GM12878 (cell line): ENCODE data around the gene NMBR.
"Not testable (repeated sequence)": the region's sequence is repeated elsewhere in the genome, so short reads cannot be mapped to it uniquely, and the experiment has no call there.

Experiments used
- BCLAF1 ChIP-seq: fragments of 450-650 bp; IDR thresholded peaks from 2 replicates; pipeline ENCODE4 v1.6.1; 2017; ENCODE audit warnings: antibody characterized with exemption, mild to moderate bottlenecking, moderate library complexity
- CBX5 ChIP-seq: sonication (generic); IDR thresholded peaks from 2 replicates; pipeline ENCODE4 v1.6.1; 2016; ENCODE audit warnings: low read depth, moderate library complexity, mild to moderate bottlenecking, inconsistent platforms
- CTCF ChIP-seq, 3 experiments: IDR thresholded peaks in 2 of 3; conservative IDR thresholded peaks in 1 of 3; 2 replicates each; pipeline ENCODE4 v1.5.1; 2011; ENCODE audit warnings: low read depth in 3 of 3, low read length in 3 of 3, mild to moderate bottlenecking in 3 of 3, control low read depth in 2 of 3, moderate library complexity in 2 of 3, inconsistent platforms in 1 of 3, mixed read lengths in 1 of 3; ENCODE audit not compliant: control insufficient read depth in 2 of 3, insufficient read depth in 1 of 3; ENCODE audit errors: extremely low read depth in 1 of 3
- ELK1 ChIP-seq: IDR thresholded peaks from 2 replicates; pipeline ENCODE4 v1.6.1; 2012; ENCODE audit warnings: low read depth, low read length, improper control_type of control experiment
- ESRRA ChIP-seq: IDR thresholded peaks from 2 replicates; pipeline ENCODE4 v1.6.1; 2012; ENCODE audit warnings: mild to moderate bottlenecking, low read length, improper control_type of control experiment
- ETV6 ChIP-seq, 2 experiments: fragments of 450-650 bp in 1 of 2; IDR thresholded peaks in 1 of 2; conservative IDR thresholded peaks in 1 of 2; 2 replicates each; pipeline ENCODE4 v1.6.1; 2014; ENCODE audit warnings: antibody characterized with exemption in 1 of 2, borderline replicate concordance in 1 of 2, low read depth in 1 of 2, mild to moderate bottlenecking in 1 of 2, moderate library complexity in 1 of 2
- JUNB ChIP-seq: IDR thresholded peaks from 2 replicates; pipeline ENCODE4 v1.6.1; 2016; ENCODE audit warnings: antibody characterized with exemption, mild to moderate bottlenecking
- POLR2A ChIP-seq: IDR thresholded peaks from 2 replicates; pipeline ENCODE4 v1.6.1; 2011; ENCODE audit warnings: low read depth, mild to moderate bottlenecking, low read length
- POLR2AphosphoS5 ChIP-seq: IDR thresholded peaks from 2 replicates; pipeline ENCODE4 v1.6.1; 2011; ENCODE audit warnings: mild to moderate bottlenecking, low read length, inconsistent platforms
- TAF1 ChIP-seq: IDR thresholded peaks from 2 replicates; pipeline ENCODE4 v1.6.1; 2011; ENCODE audit warnings: mild to moderate bottlenecking, low read depth, low read length, borderline replicate concordance
- TCF7 ChIP-seq: IDR thresholded peaks from 2 replicates; pipeline ENCODE4 v1.6.1; 2014; ENCODE audit warnings: antibody characterized with exemption, borderline replicate concordance
- YBX1 ChIP-seq: fragments of 450-650 bp; IDR thresholded peaks from 2 replicates; pipeline ENCODE4 v1.6.1; 2016; ENCODE audit warnings: antibody characterized with exemption
- TF ChIP-seq, protein P1 (sequence below): fragments of 450-650 bp; IDR thresholded peaks from 2 replicates; pipeline ENCODE4 v1.6.1; 2014; ENCODE audit warnings: mild to moderate bottlenecking

- TF ChIP-seq POLR2A; TAF1; ESRRA; ELK1; ETV6 (conservative IDR thresholded peaks at IDR 0.05 in 1 of 2, IDR thresholded peaks at IDR 0.05 in 1 of 2; ENCODE audit: borderline replicate concordance in 1 of 2, low read depth in 1 of 2); CTCF (IDR thresholded peaks at IDR 0.05 in 2 of 3, conservative IDR thresholded peaks at IDR 0.05 in 1 of 3; ENCODE audit: control insufficient read depth in 2 of 3, extremely low read depth in 1 of 3, insufficient read depth in 1 of 3, low read depth in 3 of 3, low read length in 3 of 3); CBX5; TCF7; JUNB; POLR2AphosphoS5; YBX1; BCLAF1: not testable (repeated sequence)
- TF ChIP-seq, protein P1, sequence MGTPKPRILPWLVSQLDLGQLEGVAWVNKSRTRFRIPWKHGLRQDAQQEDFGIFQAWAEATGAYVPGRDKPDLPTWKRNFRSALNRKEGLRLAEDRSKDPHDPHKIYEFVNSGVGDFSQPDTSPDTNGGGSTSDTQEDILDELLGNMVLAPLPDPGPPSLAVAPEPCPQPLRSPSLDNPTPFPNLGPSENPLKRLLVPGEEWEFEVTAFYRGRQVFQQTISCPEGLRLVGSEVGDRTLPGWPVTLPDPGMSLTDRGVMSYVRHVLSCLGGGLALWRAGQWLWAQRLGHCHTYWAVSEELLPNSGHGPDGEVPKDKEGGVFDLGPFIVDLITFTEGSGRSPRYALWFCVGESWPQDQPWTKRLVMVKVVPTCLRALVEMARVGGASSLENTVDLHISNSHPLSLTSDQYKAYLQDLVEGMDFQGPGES: not testable (repeated sequence)
These were observed 5.4 kb downstream of the NMBR start for GRCh38 chr6:142141531-142141930.
